SK-N-SH (cell line): Measurements from ENCODE around the gene ELMO1.

Source experiments
- CTCF ChIP-seq: fragments of 200-600 bp; sonication (generic); IDR thresholded peaks from 2 replicates; pipeline ENCODE4 v1.6.1; 2017; ENCODE audit warnings: antibody characterized with exemption, mild to moderate bottlenecking, moderate library complexity
- REST ChIP-seq: IDR thresholded peaks from 2 replicates; pipeline ENCODE4 v1.6.1; 2012; ENCODE audit warnings: mild to moderate bottlenecking, low read depth, low read length, moderate library complexity
- RFX5 ChIP-seq: IDR thresholded peaks from 2 replicates; pipeline ENCODE4 v1.6.1; 2012; ENCODE audit warnings: mild to moderate bottlenecking, improper control_type of control experiment, low read length
- SMC3 ChIP-seq: IDR thresholded peaks from 2 replicates; pipeline ENCODE4 v1.6.1; 2012; ENCODE audit warnings: low read depth, low read length, improper control_type of control experiment

GRCh38 chr7:37484426-37485073, 35.9 kb upstream of the ELMO1 start:
- TF ChIP-seq RFX5 (no peak), CTCF (no peak), SMC3 (no peak), REST (no peak)
